Natural killer cell (primary cell): ENCODE measurements around the gene TNFAIP3. TPM values are rescaled to one million over a fixed set of nuclear protein-coding genes. Genes with fewer than 3 reads are reported as not detected.

Experiments
- ATAC-seq, 3 donors: fragments of 150-1000 bp in 2 of 3; fragments of 200-7000 bp in 1 of 3; cut with Tn5 transposase; 1 replicate in 1 of 3; 2 replicates in 2 of 3; pipeline ENCODE4 v1.10.0; 2021; ENCODE audit warnings: mild to moderate bottlenecking in 2 of 3, moderate library complexity in 2 of 3
- DNase-seq, 2 donors: peaks; one replicate each; pipeline versions ENCODE4 v3.0.0 to v3.0.0-alpha.2; 2013 to 2021; ENCODE audit warnings: mixed read lengths in 1 of 2
- H3K27ac ChIP-seq: one replicate; pipeline ENCODE4 v1.5.1; 2013; ENCODE audit warnings: mild to moderate bottlenecking, low read length
- H3K27me3 ChIP-seq: one replicate; pipeline ENCODE4 v1.6.1; 2013; ENCODE audit warnings: low read length; ENCODE audit not compliant: control insufficient read depth, insufficient read depth
- H3K36me3 ChIP-seq: one replicate; pipeline ENCODE4 v1.6.1; 2013; ENCODE audit warnings: low read length; ENCODE audit not compliant: control insufficient read depth, insufficient read depth
- H3K4me1 ChIP-seq: one replicate; pipeline ENCODE4 v1.6.1; 2013; ENCODE audit warnings: low read length; ENCODE audit not compliant: control insufficient read depth, insufficient read depth
- H3K4me3 ChIP-seq: one replicate; pipeline ENCODE4 v1.5.1; 2013; ENCODE audit warnings: low read length
- H3K9me3 ChIP-seq: one replicate; pipeline ENCODE4 v1.6.1; 2013; ENCODE audit warnings: low read length; ENCODE audit not compliant: control insufficient read depth, insufficient read depth
- H3K27ac Mint-ChIP-seq, 2 donors: one replicate each; pipeline ENCODE4 v1.8.0; 2022; ENCODE audit warnings: mild to moderate bottlenecking in 2 of 2, mixed read lengths in 2 of 2, moderate library complexity in 1 of 2
- H3K27me3 Mint-ChIP-seq, 2 donors: one replicate each; pipeline ENCODE4 v1.8.0; 2022; ENCODE audit warnings: low read depth in 2 of 2, mixed read lengths in 2 of 2
- H3K36me3 Mint-ChIP-seq: one replicate; pipeline ENCODE4 v1.8.0; 2022; ENCODE audit warnings: mixed read lengths
- H3K4me1 Mint-ChIP-seq, 2 donors: one replicate each; pipeline ENCODE4 v1.8.0; 2022; ENCODE audit warnings: mixed read lengths in 2 of 2
- H3K4me3 Mint-ChIP-seq: one replicate; pipeline ENCODE4 v1.8.0; 2022; ENCODE audit warnings: mild to moderate bottlenecking, moderate library complexity, mixed read lengths
- H3K9me3 Mint-ChIP-seq, 2 donors: one replicate each; pipeline ENCODE4 v1.8.0; 2022; ENCODE audit warnings: mixed read lengths in 2 of 2
- CTCF ChIP-seq: fragments of 200-600 bp; IDR thresholded peaks from one replicate; pipeline ENCODE4 v1.8.0; 2022; ENCODE audit warnings: antibody characterized with exemption
- WGBS: methylation state at CpG from one replicate; pipeline ENCODE4 v1.1.7; 2013; ENCODE audit warnings: missing lambda C conversion rate; ENCODE audit not compliant: insufficient coverage; 5-methylcytosine and 5-hydroxymethylcytosine counted together
- intact Hi-C: fragments of 100-400 bp; cut with micrococcal nuclease; formaldehyde crosslinking; loops from one replicate; pipeline ENCODE4 v1.14.2; 2022
- total RNA-seq, 4 donors: library from RNA; stranded (reverse); fragments of 120-200 nt in 1 of 4; gene quantifications; one replicate each; pipeline versions ENCODE4 v1.2.3 to v1.2.4, GENCODE V29; 2013 to 2022

The TNFAIP3 gene
- total RNA-seq, 3 donors from 2014 or later (not counting 1 experiment from before 2014, with no cell fraction given): 1,163 to 1,298 (median 1,241) TPM

- 92% methylated on average over 3 of the region's 3 CpGs for WGBS
- peaks cover 23 to 30% of the 10 kb centered on the region in 2 donors for H3K27me3 Mint-ChIP-seq
- no peaks in the 10 kb centered on the region for H3K27me3 ChIP-seq
- no peak overlapping the region for H3K4me3 Mint-ChIP-seq
- no peak for DNase-seq
- no peak overlapping the region for H3K27ac ChIP-seq
- no peaks in the 10 kb centered on the region for H3K9me3 ChIP-seq
- no peaks in the 10 kb centered on the region for H3K9me3 Mint-ChIP-seq
- H3K4me3 ChIP-seq: no peak overlapping the region
- no peaks in the 10 kb centered on the region for H3K36me3 ChIP-seq
- peaks cover 6% of the 10 kb centered on the region for H3K4me1 ChIP-seq
- intact Hi-C loops: no loop called here
- H3K36me3 Mint-ChIP-seq: peaks cover 7% of the 10 kb centered on the region
- H3K27ac Mint-ChIP-seq: no peak overlapping the region
- TF ChIP-seq CTCF: no peak
- H3K4me1 Mint-ChIP-seq: peaks cover 20 to 25% of the 10 kb centered on the region in 2 donors
- ATAC-seq: no peak
Measured at GRCh38 chr6:137909533-137909932, 42.5 kb downstream of the TNFAIP3 start.

- H3K27ac ChIP-seq: no peak overlapping the region
- no peak for ATAC-seq
- no peaks in the 10 kb centered on the region for H3K27me3 ChIP-seq
- H3K36me3 ChIP-seq: no peaks in the 10 kb centered on the region
- Mint-ChIP-seq H3K4me3 (no peak overlapping the region), H3K27ac (no peak overlapping the region), H3K36me3 (peaks cover 7% of the 10 kb centered on the region), H3K9me3 (no peaks in the 10 kb centered on the region), H3K4me1 (peaks cover 20 to 21% of the 10 kb centered on the region in 2 donors), H3K27me3 (peaks cover 23 to 30% of the 10 kb centered on the region in 2 donors)
- H3K4me1 ChIP-seq: peaks cover 6% of the 10 kb centered on the region
- H3K9me3 ChIP-seq: no peaks in the 10 kb centered on the region
- 83% methylated on average over 1 of the region's 1 CpG for WGBS
- DNase-seq: no peak
- intact Hi-C loops: no loop called here
- TF ChIP-seq CTCF: no peak
- no peak overlapping the region for H3K4me3 ChIP-seq
Measured at GRCh38 chr6:137910424-137910834, 43.4 kb downstream of the TNFAIP3 start.

GRCh38 chr6:137910843-137911456 is 43.9 kb downstream of the TNFAIP3 start:
- H3K27ac ChIP-seq: no peak overlapping the region
- no peaks in the 10 kb centered on the region for H3K9me3 ChIP-seq
- DNase-seq (no peak), ATAC-seq (no peak)
- H3K4me1 Mint-ChIP-seq: peaks cover 19 to 20% of the 10 kb centered on the region in 2 donors
- no peaks in the 10 kb centered on the region for H3K9me3 Mint-ChIP-seq
- H3K27ac Mint-ChIP-seq: no peak overlapping the region
- H3K36me3 ChIP-seq: no peaks in the 10 kb centered on the region
- H3K36me3 Mint-ChIP-seq: peaks cover 7% of the 10 kb centered on the region
- no peak overlapping the region for H3K4me3 Mint-ChIP-seq
- H3K27me3 Mint-ChIP-seq: peaks cover 26 to 30% of the 10 kb centered on the region in 2 donors
- intact Hi-C loops: no loop called here
- H3K4me3 ChIP-seq: no peak overlapping the region
- WGBS: 77% methylated on average over 6 of the region's 6 CpGs
- no peaks in the 10 kb centered on the region for H3K27me3 ChIP-seq
- TF ChIP-seq CTCF: no peak
- peaks cover 6% of the 10 kb centered on the region for H3K4me1 ChIP-seq

GRCh38 chr6:137911675-137912191 is 44.7 kb downstream of the TNFAIP3 start:
- Mint-ChIP-seq H3K4me3 (no peak overlapping the region), H3K36me3 (peaks cover 7% of the 10 kb centered on the region), H3K27me3 (peaks cover 26 to 30% of the 10 kb centered on the region in 2 donors), H3K4me1 (peaks cover 19 to 20% of the 10 kb centered on the region in 2 donors), H3K27ac (no peak overlapping the region), H3K9me3 (no peaks in the 10 kb centered on the region)
- H3K27ac ChIP-seq: no peak overlapping the region
- no peaks in the 10 kb centered on the region for H3K36me3 ChIP-seq
- DNase-seq (no peak), ATAC-seq (peak in 2 of 3 donors; percentile 31 to 65)
- no peaks in the 10 kb centered on the region for H3K9me3 ChIP-seq
- H3K4me1 ChIP-seq: peaks cover 6% of the 10 kb centered on the region
- no peak for TF ChIP-seq CTCF
- no peaks in the 10 kb centered on the region for H3K27me3 ChIP-seq
- 36% methylated on average over 10 of the region's 10 CpGs for WGBS
- no peak overlapping the region for H3K4me3 ChIP-seq
- intact Hi-C loops: no loop called here
